Muscle layer of colon (tissue), 2 donors: Measurements from ENCODE around the gene NOL3.
"Not testable (repeated sequence)": the region's sequence is repeated elsewhere in the genome, so short reads cannot be mapped to it uniquely, and the experiment has no call there.

Source experiments
- H3K27ac ChIP-seq: one replicate; pipeline ENCODE4 v1.7.0; 2013; ENCODE audit warnings: low read depth, mild to moderate bottlenecking, low read length, moderate library complexity
- H3K27me3 ChIP-seq, 2 donors: one replicate each; pipeline ENCODE4 v1.7.0; 2013; ENCODE audit warnings: low read length in 2 of 2, mild to moderate bottlenecking in 2 of 2; ENCODE audit not compliant: insufficient read depth in 2 of 2, control insufficient read depth in 1 of 2
- H3K36me3 ChIP-seq: one replicate; pipeline ENCODE4 v1.7.0; 2013; ENCODE audit warnings: mild to moderate bottlenecking, low read length; ENCODE audit not compliant: insufficient read depth
- H3K4me1 ChIP-seq: one replicate; pipeline ENCODE4 v1.7.0; 2013; ENCODE audit warnings: mild to moderate bottlenecking, low read length; ENCODE audit not compliant: insufficient read depth
- H3K4me3 ChIP-seq, 2 donors: one replicate each; pipeline ENCODE4 v1.7.0; 2013; ENCODE audit warnings: low read length in 2 of 2, low read depth in 1 of 2, mild to moderate bottlenecking in 1 of 2, moderate library complexity in 1 of 2
- H3K9ac ChIP-seq: one replicate; pipeline ENCODE4 v1.7.0; 2013; ENCODE audit warnings: low read length
- H3K9me3 ChIP-seq: one replicate; pipeline ENCODE4 v1.7.0; 2013; ENCODE audit warnings: mild to moderate bottlenecking, low read length
- donor health status: abdominal sarcoma.
- donor health status: Adenocarcinoma of cecum.

NOL3 gene

GRCh38 chr16:67170168-67170948, at the start of gene NOL3:
TSS of gene NOL3 (plus strand) at chr16:67170538.
- Histone ChIP-seq H3K9ac (peak within 1 kb of the TSS; percentile 74), H3K36me3 (no peaks in the 10 kb centered on the region), H3K27me3 (peaks cover 0 to 6% of the 10 kb centered on the region in 2 donors), H3K27ac (peak within 1 kb of the TSS; percentile 88), H3K4me3 (peak within 1 kb of the TSS; percentile 31 to 62), H3K4me1 (peaks cover 46% of the 10 kb centered on the region), H3K9me3 (no peaks in the 10 kb centered on the region)

GRCh38 chr16:67122799-67123198, 47.5 kb upstream of the NOL3 start:
- H3K4me3 ChIP-seq, H3K9me3 ChIP-seq, H3K27ac ChIP-seq, H3K4me1 ChIP-seq, H3K9ac ChIP-seq, H3K27me3 ChIP-seq: not testable (repeated sequence)
- H3K36me3 ChIP-seq = peaks cover 44% of the 10 kb centered on the region

- no peaks in the 10 kb centered on the region for H3K27me3 ChIP-seq
- H3K4me3 ChIP-seq = no peak overlapping the region
- H3K9ac ChIP-seq = no peak overlapping the region
- no peaks in the 10 kb centered on the region for H3K4me1 ChIP-seq
- H3K27ac ChIP-seq = no peak overlapping the region
- H3K9me3 ChIP-seq = no peaks in the 10 kb centered on the region
- H3K36me3 ChIP-seq = peaks cover 47% of the 10 kb centered on the region
Observed at GRCh38 chr16:67128417-67128816, 41.9 kb upstream of the NOL3 start.

- Histone ChIP-seq H3K9ac (no peak overlapping the region), H3K4me3 (no peak overlapping the region), H3K4me1 (no peaks in the 10 kb centered on the region), H3K9me3 (no peaks in the 10 kb centered on the region), H3K27me3 (no peaks in the 10 kb centered on the region), H3K27ac (no peak overlapping the region), H3K36me3 (peaks cover 45% of the 10 kb centered on the region)
Observed at GRCh38 chr16:67128887-67129286, 41.5 kb upstream of the NOL3 start.

- Histone ChIP-seq H3K27ac (no peak overlapping the region), H3K4me3 (no peak overlapping the region), H3K4me1 (no peaks in the 10 kb centered on the region), H3K9ac (no peak overlapping the region), H3K36me3 (peaks cover 51% of the 10 kb centered on the region), H3K9me3 (no peaks in the 10 kb centered on the region), H3K27me3 (no peaks in the 10 kb centered on the region)
Observed at GRCh38 chr16:67129422-67129821, 40.9 kb upstream of the NOL3 start.

GRCh38 chr16:67137605-67138004, 32.7 kb upstream of the NOL3 start:
- H3K9ac ChIP-seq = no peak overlapping the region
- H3K27ac ChIP-seq = no peak overlapping the region
- H3K4me1 ChIP-seq = no peaks in the 10 kb centered on the region
- no peak overlapping the region for H3K4me3 ChIP-seq
- H3K27me3 ChIP-seq = no peaks in the 10 kb centered on the region
- no peaks in the 10 kb centered on the region for H3K9me3 ChIP-seq
- H3K36me3 ChIP-seq = peaks cover 76% of the 10 kb centered on the region

GRCh38 chr16:67141391-67141790, 28.9 kb upstream of the NOL3 start:
- peaks cover 78% of the 10 kb centered on the region for H3K36me3 ChIP-seq
- no peaks in the 10 kb centered on the region for H3K27me3 ChIP-seq

GRCh38 chr16:67142342-67142741, 28.0 kb upstream of the NOL3 start:
- H3K4me1 ChIP-seq = no peaks in the 10 kb centered on the region
- H3K4me3 ChIP-seq = no peak overlapping the region
- H3K27me3 ChIP-seq = no peaks in the 10 kb centered on the region
- H3K27ac ChIP-seq = no peak overlapping the region
- no peak overlapping the region for H3K9ac ChIP-seq
- peaks cover 82% of the 10 kb centered on the region for H3K36me3 ChIP-seq
- H3K9me3 ChIP-seq = no peaks in the 10 kb centered on the region

More at GRCh38 chr16:67141391-67141790, 28.9 kb upstream of the NOL3 start:
- Histone ChIP-seq H3K9ac (no peak overlapping the region), H3K4me1 (no peaks in the 10 kb centered on the region), H3K9me3 (no peaks in the 10 kb centered on the region), H3K4me3 (no peak overlapping the region), H3K27ac (no peak overlapping the region)

- Histone ChIP-seq H3K36me3 (peaks cover 77% of the 10 kb centered on the region), H3K27ac (no peak overlapping the region)
Observed at GRCh38 chr16:67144943-67145342, 25.4 kb upstream of the NOL3 start.

GRCh38 chr16:67145746-67146145, 24.6 kb upstream of the NOL3 start:
- H3K4me1 ChIP-seq = no peaks in the 10 kb centered on the region
- no peaks in the 10 kb centered on the region for H3K9me3 ChIP-seq
- H3K4me3 ChIP-seq = no peak overlapping the region
- H3K36me3 ChIP-seq = peaks cover 69% of the 10 kb centered on the region
- no peaks in the 10 kb centered on the region for H3K27me3 ChIP-seq
- no peak overlapping the region for H3K9ac ChIP-seq
- no peak overlapping the region for H3K27ac ChIP-seq

More at GRCh38 chr16:67144943-67145342, 25.4 kb upstream of the NOL3 start:
- Histone ChIP-seq H3K27me3 (no peaks in the 10 kb centered on the region), H3K4me1 (no peaks in the 10 kb centered on the region), H3K4me3 (no peak overlapping the region), H3K9ac (no peak overlapping the region), H3K9me3 (no peaks in the 10 kb centered on the region)

GRCh38 chr16:67146523-67147357, 23.6 kb upstream of the NOL3 start:
- no peak overlapping the region for H3K27ac ChIP-seq
- no peaks in the 10 kb centered on the region for H3K27me3 ChIP-seq
- no peak overlapping the region for H3K4me3 ChIP-seq
- H3K9ac ChIP-seq = no peak overlapping the region
- peaks cover 7% of the 10 kb centered on the region for H3K4me1 ChIP-seq
- H3K36me3 ChIP-seq = peaks cover 59% of the 10 kb centered on the region
- no peaks in the 10 kb centered on the region for H3K9me3 ChIP-seq
